C4-2B (cell line): ENCODE data around the gene INSYN1.

Experiments
- ZFX ChIP-seq: fragments of 450-650 bp; IDR thresholded peaks from 2 replicates; pipeline ENCODE4 v1.6.1; 2017
- TF ChIP-seq, protein P1 (sequence below): fragments of 450-650 bp; conservative IDR thresholded peaks from 2 replicates; pipeline ENCODE4 v1.5.1; 2017; ENCODE audit warnings: mild to moderate bottlenecking

DNA sequence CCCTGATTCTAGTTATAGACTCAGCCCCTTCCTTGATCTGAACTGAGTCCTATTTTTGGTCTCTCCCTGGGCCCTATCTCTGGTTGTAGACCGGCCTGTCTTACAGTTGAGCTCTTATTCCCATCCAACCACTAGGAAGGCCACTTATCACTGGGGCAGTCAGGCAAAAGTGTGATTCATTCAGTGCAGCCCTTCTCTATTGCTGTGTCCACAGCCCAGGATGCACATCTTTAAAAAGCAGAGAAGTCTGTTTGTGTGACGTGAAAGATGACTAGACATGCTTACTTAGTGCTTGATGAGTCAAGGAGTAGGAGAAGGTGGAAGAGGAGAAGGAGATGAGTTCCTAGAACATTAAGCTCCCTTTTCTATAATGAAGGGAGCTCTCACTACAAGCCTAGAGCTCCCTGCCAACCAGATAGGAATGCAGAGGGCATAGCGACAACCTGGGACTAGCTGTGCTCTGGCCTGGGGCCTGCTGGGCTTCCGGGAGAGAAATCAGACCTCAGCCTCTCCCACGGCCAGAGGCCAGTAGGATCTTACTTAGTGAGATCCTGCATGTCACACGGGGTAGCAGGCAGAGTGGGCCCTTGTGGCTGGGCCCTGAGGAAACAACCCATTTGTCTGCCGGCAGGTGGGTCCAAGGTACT is 25.7 kb downstream of the INSYN1 start:
- TF ChIP-seq, protein P1, sequence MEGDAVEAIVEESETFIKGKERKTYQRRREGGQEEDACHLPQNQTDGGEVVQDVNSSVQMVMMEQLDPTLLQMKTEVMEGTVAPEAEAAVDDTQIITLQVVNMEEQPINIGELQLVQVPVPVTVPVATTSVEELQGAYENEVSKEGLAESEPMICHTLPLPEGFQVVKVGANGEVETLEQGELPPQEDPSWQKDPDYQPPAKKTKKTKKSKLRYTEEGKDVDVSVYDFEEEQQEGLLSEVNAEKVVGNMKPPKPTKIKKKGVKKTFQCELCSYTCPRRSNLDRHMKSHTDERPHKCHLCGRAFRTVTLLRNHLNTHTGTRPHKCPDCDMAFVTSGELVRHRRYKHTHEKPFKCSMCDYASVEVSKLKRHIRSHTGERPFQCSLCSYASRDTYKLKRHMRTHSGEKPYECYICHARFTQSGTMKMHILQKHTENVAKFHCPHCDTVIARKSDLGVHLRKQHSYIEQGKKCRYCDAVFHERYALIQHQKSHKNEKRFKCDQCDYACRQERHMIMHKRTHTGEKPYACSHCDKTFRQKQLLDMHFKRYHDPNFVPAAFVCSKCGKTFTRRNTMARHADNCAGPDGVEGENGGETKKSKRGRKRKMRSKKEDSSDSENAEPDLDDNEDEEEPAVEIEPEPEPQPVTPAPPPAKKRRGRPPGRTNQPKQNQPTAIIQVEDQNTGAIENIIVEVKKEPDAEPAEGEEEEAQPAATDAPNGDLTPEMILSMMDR = no peak
- no peak for TF ChIP-seq ZFX
